Heart left ventricle (tissue), 16 donors: Measurements from ENCODE around the gene RSU1. TPM values are rescaled to one million over a fixed set of nuclear protein-coding genes. Genes with fewer than 3 reads are reported as not detected.

Experiments used
- ATAC-seq, 4 donors: fragments of 200-7000 bp; cut with Tn5 transposase; one replicate each; pipeline ENCODE4 v1.9.1; 2020 to 2022; ENCODE audit warnings: moderate library complexity in 4 of 4, mild to moderate bottlenecking in 3 of 4, moderate number of reproducible peaks in 1 of 4
- DNase-seq, 5 donors: peaks; one replicate each; pipeline ENCODE4 v3.0.0-alpha.2; 2020
- H3K27ac ChIP-seq, 12 donors: fragments of 200-600 bp; sonication (generic) in 4 of 12; one replicate each; pipeline versions ENCODE4 v1.5.0 to v1.8.0; 2016 to 2022; ENCODE audit warnings: mild to moderate bottlenecking in 2 of 12
- H3K27me3 ChIP-seq, 9 donors: fragments of 200-600 bp; sonication (generic) in 2 of 9; one replicate each; pipeline versions ENCODE4 v1.5.1 to v1.8.0; 2016 to 2022; ENCODE audit warnings: mild to moderate bottlenecking in 3 of 9
- H3K36me3 ChIP-seq, 9 donors: fragments of 200-600 bp; sonication (generic) in 2 of 9; one replicate each; pipeline versions ENCODE4 v1.5.0 to v1.8.0; 2018 to 2022; ENCODE audit warnings: mild to moderate bottlenecking in 2 of 9
- H3K4me1 ChIP-seq, 12 donors: fragments of 200-600 bp; sonication (generic) in 4 of 12; one replicate each; pipeline versions ENCODE4 v1.5.0 to v1.8.0; 2016 to 2022; ENCODE audit warnings: mild to moderate bottlenecking in 3 of 12
- H3K4me3 ChIP-seq, 12 donors: fragments of 200-600 bp; sonication (generic) in 4 of 12; one replicate each; pipeline versions ENCODE4 v1.5.0 to v1.8.0; 2017 to 2022; ENCODE audit warnings: mild to moderate bottlenecking in 9 of 12, moderate library complexity in 4 of 12
- H3K9me3 ChIP-seq, 12 donors: fragments of 200-600 bp; sonication (generic) in 4 of 12; one replicate each; pipeline versions ENCODE4 v1.5.0 to v1.8.0; 2016 to 2022; ENCODE audit warnings: mild to moderate bottlenecking in 1 of 12
- POLR2A ChIP-seq, 2 donors: fragments of 450-650 bp; IDR thresholded peaks; one replicate each; pipeline ENCODE4 v1.6.1; 2017; ENCODE audit warnings: antibody characterized with exemption in 2 of 2, mild to moderate bottlenecking in 2 of 2, moderate library complexity in 2 of 2
- WGBS, 4 donors: extraction: QIAGEN DNeasy Blood & Tissue Kit in 2 of 4; methylation state at CpG; one replicate each; pipeline versions ENCODE4 v1.1.5 to v1.1.7; 2013 to 2018; 5-methylcytosine and 5-hydroxymethylcytosine counted together
- intact Hi-C, 10 donors: fragments of 100-400 bp; cut with DNase I; formaldehyde crosslinking; loops; one replicate each; pipeline versions ENCODE4 v1.11.1 to v1.14.2; 2022
- polyA plus RNA-seq, 2 donors: library from polyadenylated mRNA; stranded (reverse); fragments of 200-250 nt; gene quantifications; one replicate each; pipeline ENCODE4 v1.2.3, GENCODE V29; 2013
- total RNA-seq, 9 donors: library from RNA; depleted of rRNA in 2 of 9; stranded (reverse); fragments of >200 nt in 2 of 9; fragmentation: NEBNext Ultra II Directional in 3 of 9; extraction: Animal tissue kit (Norgen Biotek cat#: 25700) in 3 of 9; gene quantifications; one replicate each; pipeline versions ENCODE4 v1.1.0 to v1.2.4, GENCODE V29; 2016 to 2023
- TF ChIP-seq, protein P1 (sequence below), 12 donors: fragments of 200-600 bp; sonication (generic) in 4 of 12; IDR thresholded peaks; one replicate each; pipeline versions ENCODE4 v1.5.0 to v1.8.0; 2018 to 2022; ENCODE audit warnings: antibody characterized with exemption in 12 of 12, mild to moderate bottlenecking in 5 of 12
- donor health status: ischemic (EF 13 %, LVEDD 7.1; RV severe dilation, severe dysfunction).
- donor health status: healthy with polysubstance abuse.
- donor health status: DM: no; HTN: yes; CAD: no.
- donor health status: DM: no; HTN: no; CAD: no.
- donor health status: ischemic (EF 25% LVEDD 6.9; RV normal size, moderate dysfunction).
- donor health status: ischemic (EF 25% LVEDD 5.7; RV mildly dilated, moderate dysfunction).
- donor health status: healthy.
- donor health status: DM: yes; HTN: yes; CAD: no.
- donor health status: ischemic (EF 35%, LVEDD 5.7; RV mildly dilated, moderate dysfunction).
- donor health status: nonischemic (EF 11% LVEDD 7.7; RV severe dilation, severe dysfunction).
- donor health status: DM: yes; HTN: yes; CAD: no.
- donor health status: PGD.
- donor health status: ischemic (EF 29% LVEDD 5.4; RV normal size, mild dysfunction).
- donor health status: nonischemic (EF 23%, LVEDD 6.1; RV moderate dilation, normal function).

Gene RSU1
- total and polyA plus RNA-seq, 11 donors: 29.6 to 84.1 (median 53.0) TPM

DNA sequence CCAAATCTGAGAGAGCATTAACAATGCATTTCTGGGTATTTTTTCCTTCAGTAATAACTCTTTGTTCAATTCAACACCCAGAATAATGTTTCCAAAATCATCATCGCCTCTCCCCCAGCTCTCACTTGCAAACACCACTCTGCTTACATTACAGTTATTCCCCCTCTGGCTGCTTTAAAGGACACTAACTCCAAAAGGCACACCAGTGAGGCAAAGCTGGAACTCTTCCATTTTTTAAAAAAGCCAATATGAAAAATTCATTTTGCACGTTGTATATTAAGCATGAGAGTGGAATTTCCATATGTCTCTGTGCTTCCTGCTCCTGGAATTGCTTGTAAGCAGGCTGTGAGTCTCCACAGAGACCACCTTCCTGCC is 204.3 kb downstream of the RSU1 start:
- no peak overlapping the region for H3K4me3 ChIP-seq
- H3K27ac ChIP-seq: no peak overlapping the region
- H3K9me3 ChIP-seq: peaks cover 0 to 31% (median 6%) of the 10 kb centered on the region in 12 donors
- peaks cover 0 to 11% (median 0%) of the 10 kb centered on the region in 12 donors for H3K4me1 ChIP-seq
- no peaks in the 10 kb centered on the region for H3K36me3 ChIP-seq
- intact Hi-C loops: no loop called here
- ATAC-seq (no peak), DNase-seq (no peak)
- WGBS, 4 donors: 67 to 77% (median 73%) methylated on average over 2 of the region's 2 CpGs
- TF ChIP-seq, protein P1, sequence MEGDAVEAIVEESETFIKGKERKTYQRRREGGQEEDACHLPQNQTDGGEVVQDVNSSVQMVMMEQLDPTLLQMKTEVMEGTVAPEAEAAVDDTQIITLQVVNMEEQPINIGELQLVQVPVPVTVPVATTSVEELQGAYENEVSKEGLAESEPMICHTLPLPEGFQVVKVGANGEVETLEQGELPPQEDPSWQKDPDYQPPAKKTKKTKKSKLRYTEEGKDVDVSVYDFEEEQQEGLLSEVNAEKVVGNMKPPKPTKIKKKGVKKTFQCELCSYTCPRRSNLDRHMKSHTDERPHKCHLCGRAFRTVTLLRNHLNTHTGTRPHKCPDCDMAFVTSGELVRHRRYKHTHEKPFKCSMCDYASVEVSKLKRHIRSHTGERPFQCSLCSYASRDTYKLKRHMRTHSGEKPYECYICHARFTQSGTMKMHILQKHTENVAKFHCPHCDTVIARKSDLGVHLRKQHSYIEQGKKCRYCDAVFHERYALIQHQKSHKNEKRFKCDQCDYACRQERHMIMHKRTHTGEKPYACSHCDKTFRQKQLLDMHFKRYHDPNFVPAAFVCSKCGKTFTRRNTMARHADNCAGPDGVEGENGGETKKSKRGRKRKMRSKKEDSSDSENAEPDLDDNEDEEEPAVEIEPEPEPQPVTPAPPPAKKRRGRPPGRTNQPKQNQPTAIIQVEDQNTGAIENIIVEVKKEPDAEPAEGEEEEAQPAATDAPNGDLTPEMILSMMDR (IDR thresholded peaks at IDR 0.05): no peak
- TF ChIP-seq POLR2A (IDR thresholded peaks at IDR 0.05): no peak
- H3K27me3 ChIP-seq: no peaks in the 10 kb centered on the region

DNA sequence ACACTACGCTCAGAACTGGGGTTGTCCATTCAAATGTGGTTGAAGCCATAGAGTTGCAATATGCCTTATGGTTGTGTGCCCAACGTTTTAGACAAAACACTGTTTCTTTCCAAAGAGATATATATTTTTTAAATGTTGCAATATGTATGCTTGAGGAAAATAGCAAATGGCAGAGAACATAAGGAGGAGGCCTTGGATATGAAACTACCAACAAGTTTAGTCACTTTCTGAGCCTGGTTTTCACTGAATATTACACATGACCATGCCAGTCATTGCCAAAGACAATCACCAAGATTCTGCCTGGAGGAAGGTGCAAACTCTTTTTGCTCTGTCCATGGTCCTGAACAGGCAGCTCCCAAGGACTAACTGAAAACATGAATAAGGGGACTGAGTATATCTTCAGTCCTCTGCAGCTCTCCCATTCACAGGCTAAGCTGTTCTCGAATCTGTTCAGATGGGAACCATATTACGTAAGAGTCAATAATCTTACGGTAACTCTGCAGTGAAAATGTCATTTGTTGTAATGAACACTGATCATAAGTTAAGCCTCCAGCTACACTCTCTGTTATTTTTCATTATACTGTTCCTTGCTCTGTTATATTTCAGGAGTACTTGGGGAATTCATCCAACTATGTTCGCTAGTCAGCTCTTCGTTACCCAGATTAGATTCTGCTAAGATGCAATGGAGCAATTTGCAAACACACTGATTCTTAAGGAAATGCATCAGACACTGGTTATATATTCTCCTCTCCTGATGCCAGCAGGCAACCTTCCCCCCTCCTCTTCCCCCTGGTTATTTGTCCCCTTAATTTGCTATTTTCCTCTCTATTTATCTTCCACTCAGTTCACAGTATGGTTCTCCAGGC is 204.9 kb downstream of the RSU1 start:
- intact Hi-C loops: no loop called here
- no peak overlapping the region for H3K27ac ChIP-seq
- TF ChIP-seq, protein P1 (IDR thresholded peaks at IDR 0.05): no peak
- no peak for TF ChIP-seq POLR2A (IDR thresholded peaks at IDR 0.05)
- no peaks in the 10 kb centered on the region for H3K36me3 ChIP-seq
- peaks cover 0 to 11% (median 0%) of the 10 kb centered on the region in 12 donors for H3K4me1 ChIP-seq
- no peaks in the 10 kb centered on the region for H3K27me3 ChIP-seq
- no peak overlapping the region for H3K4me3 ChIP-seq
- 76 to 87% (median 82%) methylated on average over 7 of the region's 7 CpGs for WGBS, 4 donors
- H3K9me3 ChIP-seq: peaks cover 0 to 25% (median 4%) of the 10 kb centered on the region in 12 donors
- no peak for ATAC-seq
- no peak for DNase-seq

DNA sequence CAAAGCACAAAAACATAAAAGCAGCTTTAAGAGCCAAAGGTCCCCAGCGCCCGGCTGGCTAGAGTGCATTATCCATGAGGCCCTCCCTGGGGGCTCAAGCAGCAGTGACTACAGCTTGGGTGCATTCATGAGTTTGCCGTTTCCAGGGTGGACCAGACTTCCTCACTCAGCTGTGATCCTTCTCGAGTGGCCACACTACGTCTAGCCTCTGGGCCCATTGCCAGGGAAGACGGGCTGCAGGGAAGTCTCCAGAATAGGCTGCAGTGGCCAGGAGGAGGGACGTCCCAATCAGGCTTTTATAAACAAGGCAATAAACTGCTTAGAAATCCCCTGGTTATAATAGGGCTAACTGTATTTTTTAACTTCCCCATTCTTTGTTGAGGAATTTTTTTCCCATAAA is 206.2 kb downstream of the RSU1 start:
- H3K4me3 ChIP-seq: no peak overlapping the region
- intact Hi-C loops: no loop called here
- peak in 4 of 5 donors; percentile 46 to 60 (median 54) for DNase-seq
- H3K36me3 ChIP-seq: no peaks in the 10 kb centered on the region
- H3K4me1 ChIP-seq: peaks cover 0 to 11% (median 0%) of the 10 kb centered on the region in 12 donors
- ATAC-seq: peak in 2 of 4 donors; percentile 37 to 50
- no peaks in the 10 kb centered on the region for H3K27me3 ChIP-seq
- WGBS, 4 donors: 22 to 27% (median 24%) methylated on average over 7 of the region's 7 CpGs
- H3K27ac ChIP-seq: no peak overlapping the region
- TF ChIP-seq, protein P1 (IDR thresholded peaks at IDR 0.05): no peak
- TF ChIP-seq POLR2A (IDR thresholded peaks at IDR 0.05): no peak
- peaks cover 0 to 11% (median 4%) of the 10 kb centered on the region in 12 donors for H3K9me3 ChIP-seq

DNA sequence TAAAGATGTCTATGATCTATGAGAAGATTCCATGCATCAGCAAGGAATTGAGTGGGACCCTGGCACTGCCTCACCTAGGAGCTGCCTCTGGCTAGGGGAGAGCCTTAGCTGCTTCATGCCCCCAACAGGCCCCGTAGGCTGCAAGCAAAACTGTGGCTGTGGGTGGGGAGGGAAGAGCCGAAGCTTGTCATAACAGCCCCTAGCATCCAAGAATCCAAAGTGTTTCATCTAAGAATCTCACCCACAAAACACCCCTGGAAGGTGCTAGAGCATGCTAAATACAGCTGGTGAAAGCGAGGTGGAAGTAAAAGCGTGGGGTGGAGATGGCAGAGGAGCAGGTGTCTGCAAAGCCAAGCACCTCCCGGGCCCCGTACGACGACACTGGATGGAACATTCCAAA is 208.0 kb downstream of the RSU1 start:
- Histone ChIP-seq H3K36me3 (no peaks in the 10 kb centered on the region), H3K27ac (no peak overlapping the region), H3K4me3 (no peak overlapping the region), H3K4me1 (peaks cover 0 to 11% (median 0%) of the 10 kb centered on the region in 12 donors), H3K27me3 (no peaks in the 10 kb centered on the region), H3K9me3 (no peaks in the 10 kb centered on the region)
- ATAC-seq (no peak), DNase-seq (no peak)
- 90 to 94% (median 93%) methylated on average over 8 of the region's 8 CpGs for WGBS, 4 donors
- intact Hi-C loops: no loop called here
- TF ChIP-seq, protein P1 (IDR thresholded peaks at IDR 0.05): no peak
- TF ChIP-seq POLR2A (IDR thresholded peaks at IDR 0.05): no peak
